MM.1S (cell line): Measurements from ENCODE around the gene NUAK1.
"Not testable (repeated sequence)": the region's sequence is repeated elsewhere in the genome, so short reads cannot be mapped to it uniquely, and the experiment has no call there.

Source experiments
- DNase-seq: peaks from one replicate; pipeline ENCODE4 v3.0.0-alpha.2; 2015
- H2AFZ ChIP-seq: fragments of 300-600 bp; sonication (generic); 2 replicates; pipeline ENCODE4 v1.6.0; 2016; ENCODE audit warnings: antibody characterized with exemption, low read length
- H3F3A ChIP-seq: fragments of 300-600 bp; sonication (generic); 2 replicates; pipeline ENCODE4 v1.6.1; 2016; ENCODE audit warnings: mild to moderate bottlenecking, antibody characterized with exemption, low read length, moderate library complexity, mixed read lengths; ENCODE audit not compliant: insufficient read depth
- H3K27ac ChIP-seq: fragments of 300-600 bp; sonication (generic); 2 replicates; pipeline ENCODE4 v1.5.1; 2016; ENCODE audit warnings: mild to moderate bottlenecking, low read length
- H3K27me3 ChIP-seq: fragments of 300-600 bp; sonication (generic); replicated peaks from 2 replicates; pipeline ENCODE4 v1.6.0; 2016; ENCODE audit warnings: low read length; ENCODE audit not compliant: insufficient read depth
- H3K36me3 ChIP-seq: fragments of 300-600 bp; sonication (generic); replicated peaks from 2 replicates; pipeline ENCODE4 v1.6.1; 2016; ENCODE audit warnings: mild to moderate bottlenecking, low read length, mixed read lengths; ENCODE audit not compliant: insufficient read depth
- H3K4me1 ChIP-seq: fragments of 300-600 bp; sonication (generic); 2 replicates; pipeline ENCODE4 v1.6.1; 2016; ENCODE audit warnings: low read length, mixed read lengths
- H3K4me2 ChIP-seq: fragments of 300-600 bp; sonication (generic); 2 replicates; pipeline ENCODE4 v1.6.0; 2016; ENCODE audit warnings: low read depth, low read length
- H3K4me3 ChIP-seq: fragments of 300-600 bp; sonication (generic); 2 replicates; pipeline ENCODE4 v1.5.1; 2016; ENCODE audit warnings: low read length, mixed read lengths
- H3K79me2 ChIP-seq: fragments of 300-600 bp; sonication (generic); 2 replicates; pipeline ENCODE4 v1.6.1; 2016; ENCODE audit warnings: mixed run types, low read length, mixed read lengths
- H3K9ac ChIP-seq: fragments of 300-600 bp; sonication (generic); 2 replicates; pipeline ENCODE4 v1.6.1; 2016; ENCODE audit warnings: low read length, mixed read lengths
- H3K9me2 ChIP-seq: fragments of 300-600 bp; sonication (generic); replicated peaks from 2 replicates; pipeline ENCODE4 v1.6.1; 2016; ENCODE audit warnings: mild to moderate bottlenecking, low read length, mixed read lengths; ENCODE audit not compliant: insufficient read depth
- H3K9me3 ChIP-seq: fragments of 300-600 bp; sonication (generic); replicated peaks from 2 replicates; pipeline ENCODE4 v1.6.1; 2016; ENCODE audit warnings: mild to moderate bottlenecking, low read length, mixed read lengths; ENCODE audit not compliant: insufficient read depth
- H4K20me1 ChIP-seq: fragments of 300-600 bp; sonication (generic); 2 replicates; pipeline ENCODE4 v1.6.1; 2016; ENCODE audit warnings: mild to moderate bottlenecking, low read length, moderate library complexity, mixed read lengths; ENCODE audit not compliant: insufficient read depth
- EZH2 ChIP-seq: fragments of 300-600 bp; sonication (generic); optimal IDR thresholded peaks from 2 replicates; pipeline ENCODE3; 2017; ENCODE audit warnings: low read depth, mild to moderate bottlenecking, antibody characterized with exemption, low read length, mixed read lengths
- EZH2phosphoT487 ChIP-seq: fragments of 300-600 bp; sonication (generic); IDR thresholded peaks from 2 replicates; pipeline ENCODE4 v1.6.1; 2018; ENCODE audit warnings: antibody characterized with exemption, low read length
- TF ChIP-seq, protein P1 (sequence below): fragments of 300-600 bp; sonication (generic); IDR thresholded peaks from 2 replicates; pipeline ENCODE4 v1.5.1; 2016; ENCODE audit warnings: antibody characterized with exemption, low read length, mixed read lengths

NUAK1 gene

DNA sequence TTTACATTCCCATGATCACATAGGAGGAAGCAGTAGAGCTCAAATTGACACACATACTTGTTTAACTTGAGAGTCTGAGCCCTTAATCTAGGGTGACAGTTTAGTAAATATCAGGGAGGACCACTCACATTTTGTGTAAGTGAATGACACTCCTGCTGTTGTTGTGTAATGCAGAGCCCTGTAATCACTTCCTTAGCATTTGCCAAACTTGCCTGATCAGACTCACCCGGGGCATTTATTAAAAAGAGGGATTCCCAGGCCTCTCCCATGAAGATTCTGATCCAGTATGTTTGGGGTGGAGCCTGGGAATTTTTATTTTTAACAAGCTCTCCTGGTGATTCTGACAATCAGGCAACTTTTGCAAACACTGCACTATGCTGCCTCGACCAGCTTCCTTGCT, 119.6 kb downstream of the NUAK1 start:
- no peaks in the 10 kb centered on the region for H4K20me1 ChIP-seq
- H3K27me3 ChIP-seq = no peaks in the 10 kb centered on the region
- TF ChIP-seq, protein P1, sequence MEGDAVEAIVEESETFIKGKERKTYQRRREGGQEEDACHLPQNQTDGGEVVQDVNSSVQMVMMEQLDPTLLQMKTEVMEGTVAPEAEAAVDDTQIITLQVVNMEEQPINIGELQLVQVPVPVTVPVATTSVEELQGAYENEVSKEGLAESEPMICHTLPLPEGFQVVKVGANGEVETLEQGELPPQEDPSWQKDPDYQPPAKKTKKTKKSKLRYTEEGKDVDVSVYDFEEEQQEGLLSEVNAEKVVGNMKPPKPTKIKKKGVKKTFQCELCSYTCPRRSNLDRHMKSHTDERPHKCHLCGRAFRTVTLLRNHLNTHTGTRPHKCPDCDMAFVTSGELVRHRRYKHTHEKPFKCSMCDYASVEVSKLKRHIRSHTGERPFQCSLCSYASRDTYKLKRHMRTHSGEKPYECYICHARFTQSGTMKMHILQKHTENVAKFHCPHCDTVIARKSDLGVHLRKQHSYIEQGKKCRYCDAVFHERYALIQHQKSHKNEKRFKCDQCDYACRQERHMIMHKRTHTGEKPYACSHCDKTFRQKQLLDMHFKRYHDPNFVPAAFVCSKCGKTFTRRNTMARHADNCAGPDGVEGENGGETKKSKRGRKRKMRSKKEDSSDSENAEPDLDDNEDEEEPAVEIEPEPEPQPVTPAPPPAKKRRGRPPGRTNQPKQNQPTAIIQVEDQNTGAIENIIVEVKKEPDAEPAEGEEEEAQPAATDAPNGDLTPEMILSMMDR = no peak
- TF ChIP-seq EZH2 (no peak), EZH2phosphoT487 (no peak)
- no peak overlapping the region for H2AFZ ChIP-seq
- H3K4me2 ChIP-seq = no peak overlapping the region
- no peaks in the 10 kb centered on the region for H3K9me2 ChIP-seq
- H3K4me3 ChIP-seq = no peak overlapping the region
- no peaks in the 10 kb centered on the region for H3K9me3 ChIP-seq
- H3K27ac ChIP-seq = no peak overlapping the region
- H3K9ac ChIP-seq = no peak overlapping the region
- H3F3A ChIP-seq = no peaks in the 10 kb centered on the region
- H3K79me2 ChIP-seq = no peaks in the 10 kb centered on the region
- no peaks in the 10 kb centered on the region for H3K36me3 ChIP-seq
- 0 out of 2 replicates have a peak, but pooled peaks cover 5% of the 10 kb centered on the region for H3K4me1 ChIP-seq
- DNase-seq = no peak

- Histone ChIP-seq H3K36me3 (no peaks in the 10 kb centered on the region), H3K4me3 (no peak overlapping the region), H4K20me1 (no peaks in the 10 kb centered on the region), H3K27ac (no peak overlapping the region), H3F3A (no peaks in the 10 kb centered on the region), H3K9me3 (no peaks in the 10 kb centered on the region), H2AFZ (no peak overlapping the region), H3K9me2 (no peaks in the 10 kb centered on the region), H3K4me1 (0 out of 2 replicates have a peak, but pooled peaks cover 5% of the 10 kb centered on the region), H3K9ac (no peak overlapping the region), H3K27me3 (no peaks in the 10 kb centered on the region), H3K79me2 (no peaks in the 10 kb centered on the region), H3K4me2 (no peak overlapping the region)
- DNase-seq = no peak
- TF ChIP-seq EZH2 = no peak
- TF ChIP-seq, protein P1 = no peak
- no peak for TF ChIP-seq EZH2phosphoT487
Observed at GRCh38 chr12:106018286-106018685, 120.5 kb downstream of the NUAK1 start.

DNA sequence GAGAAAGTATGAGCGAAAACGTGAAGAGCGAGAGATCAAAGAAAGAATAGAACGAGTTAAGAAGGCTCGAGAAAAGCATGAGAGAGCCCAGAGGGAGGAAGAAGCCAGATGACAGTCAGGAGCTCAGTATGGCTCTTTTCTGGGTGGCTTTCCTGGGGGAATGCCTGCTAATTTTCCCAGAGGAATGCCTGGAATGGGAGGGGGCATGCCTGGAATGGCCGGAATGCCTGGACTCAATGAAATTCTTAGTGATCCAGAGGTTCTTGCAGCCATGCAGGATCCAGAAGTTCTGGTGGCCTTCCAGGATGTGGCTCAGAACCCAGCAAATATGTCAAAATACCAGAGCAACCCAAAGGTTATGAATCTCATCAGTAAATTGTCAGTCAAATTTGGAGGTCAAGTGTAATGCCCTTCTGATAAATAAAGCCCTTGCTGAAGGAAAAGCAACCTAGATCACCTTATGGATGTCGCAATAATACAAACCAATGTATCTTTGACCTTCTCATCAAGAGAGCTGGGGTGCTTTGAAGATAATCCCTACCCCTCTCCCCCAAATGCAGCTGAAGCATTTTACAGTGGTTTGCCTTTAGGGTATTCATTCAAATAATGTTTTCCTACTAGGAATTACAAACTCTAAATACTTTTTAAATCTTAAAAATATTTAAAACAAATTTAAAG, 122.0 kb downstream of the NUAK1 start:
- H3K36me3 ChIP-seq, H3K9ac ChIP-seq, H2AFZ ChIP-seq, H3K4me2 ChIP-seq, H3K27me3 ChIP-seq, DNase-seq, H3K9me2 ChIP-seq, H3K4me1 ChIP-seq, H3K4me3 ChIP-seq, H3F3A ChIP-seq, H3K9me3 ChIP-seq, H3K27ac ChIP-seq, H4K20me1 ChIP-seq, H3K79me2 ChIP-seq: not testable (repeated sequence)

DNA sequence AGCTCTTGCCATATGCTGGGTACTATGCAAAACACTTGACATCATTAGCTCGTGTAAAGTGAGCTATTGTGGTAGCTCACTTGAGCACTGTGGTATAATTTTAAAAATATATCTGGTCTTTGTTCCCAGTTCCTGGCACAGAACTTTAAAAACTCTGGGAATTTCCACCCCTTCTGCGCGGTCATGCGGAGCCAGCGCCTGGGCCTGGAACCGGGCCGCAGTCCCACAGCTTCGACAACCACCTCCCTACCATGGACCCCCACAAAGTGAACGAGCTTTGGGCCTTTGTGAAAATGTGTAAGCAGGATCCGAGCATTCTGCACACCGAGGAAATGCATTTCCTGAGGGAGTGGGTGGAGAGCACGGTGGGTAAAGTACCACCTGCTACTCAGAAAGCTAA, 123.1 kb downstream of the NUAK1 start:
- H3K79me2 ChIP-seq = no peaks in the 10 kb centered on the region
- H3K36me3 ChIP-seq = no peaks in the 10 kb centered on the region
- H3K9me2 ChIP-seq = no peaks in the 10 kb centered on the region
- H3K9ac ChIP-seq = no peak overlapping the region
- H3K9me3 ChIP-seq = no peaks in the 10 kb centered on the region
- H2AFZ ChIP-seq = no peak overlapping the region
- H3K4me2 ChIP-seq = no peak overlapping the region
- no peak overlapping the region for H3K4me3 ChIP-seq
- no peaks in the 10 kb centered on the region for H3K4me1 ChIP-seq
- no peak for DNase-seq
- no peak for TF ChIP-seq EZH2
- no peak for TF ChIP-seq EZH2phosphoT487
- TF ChIP-seq, protein P1 = no peak
- no peaks in the 10 kb centered on the region for H3F3A ChIP-seq
- no peak overlapping the region for H3K27ac ChIP-seq
- no peaks in the 10 kb centered on the region for H4K20me1 ChIP-seq
- no peaks in the 10 kb centered on the region for H3K27me3 ChIP-seq
